GM06990 (cell line): ENCODE data around the gene RPS27L.

Experiments
- DNase-seq: peaks from one replicate; pipeline ENCODE4 v3.0.0-alpha.2; 2011; ENCODE audit not compliant: insufficient read length; ENCODE audit errors: extremely low read depth
- H3K27me3 ChIP-seq: replicated peaks from 2 replicates; pipeline ENCODE4 v1.6.0; 2011; ENCODE audit warnings: low read length; ENCODE audit not compliant: control insufficient read depth, insufficient read depth
- H3K36me3 ChIP-seq: 2 replicates; pipeline ENCODE4 v1.5.1; 2011; ENCODE audit warnings: low read length; ENCODE audit not compliant: control insufficient read depth, insufficient read depth
- H3K4me3 ChIP-seq: replicated peaks from 2 replicates; pipeline ENCODE4 v1.5.1; 2011; ENCODE audit warnings: low read depth, mild to moderate bottlenecking, control low read depth, low read length
- CTCF ChIP-seq: IDR thresholded peaks from 2 replicates; pipeline ENCODE4 v1.5.1; 2011; ENCODE audit warnings: low read length, control low read depth, mild to moderate bottlenecking, inconsistent platforms; ENCODE audit not compliant: insufficient read depth, poor library complexity, severe bottlenecking

Gene RPS27L

GRCh38 chr15:63181648-63182047 is 24.4 kb upstream of the RPS27L start:
- DNase-seq, result no peak
- H3K36me3 ChIP-seq, result no peaks in the 10 kb centered on the region
- no peak overlapping the region for H3K4me3 ChIP-seq
- no peak for TF ChIP-seq CTCF
- no peaks in the 10 kb centered on the region for H3K27me3 ChIP-seq

- TF ChIP-seq CTCF, result no peak
- no peak for DNase-seq
- H3K4me3 ChIP-seq, result no peak overlapping the region
- no peaks in the 10 kb centered on the region for H3K27me3 ChIP-seq
- H3K36me3 ChIP-seq, result no peaks in the 10 kb centered on the region
Measured at GRCh38 chr15:63180746-63181145, 23.5 kb upstream of the RPS27L start.

GRCh38 chr15:63178034-63178433 is 20.8 kb upstream of the RPS27L start:
- Histone ChIP-seq H3K4me3 (no peak overlapping the region), H3K27me3 (no peaks in the 10 kb centered on the region), H3K36me3 (no peaks in the 10 kb centered on the region)
- TF ChIP-seq CTCF, result no peak
- no peak for DNase-seq

GRCh38 chr15:63176302-63176701 is 19.0 kb upstream of the RPS27L start:
- no peak overlapping the region for H3K4me3 ChIP-seq
- no peaks in the 10 kb centered on the region for H3K27me3 ChIP-seq
- H3K36me3 ChIP-seq, result no peaks in the 10 kb centered on the region
- DNase-seq, result no peak
- no peak for TF ChIP-seq CTCF

GRCh38 chr15:63172851-63173451 is 15.7 kb upstream of the RPS27L start:
- Histone ChIP-seq H3K27me3 (no peaks in the 10 kb centered on the region), H3K4me3 (no peak overlapping the region), H3K36me3 (no peaks in the 10 kb centered on the region)
- TF ChIP-seq CTCF, result no peak
- DNase-seq, result no peak

GRCh38 chr15:63172376-63172775 is 15.1 kb upstream of the RPS27L start:
- no peak overlapping the region for H3K4me3 ChIP-seq
- no peaks in the 10 kb centered on the region for H3K27me3 ChIP-seq
- no peak for DNase-seq
- TF ChIP-seq CTCF, result no peak
- H3K36me3 ChIP-seq, result no peaks in the 10 kb centered on the region
